HepG2 (cell line): ENCODE data around the gene CISD3. TPM values are rescaled to one million over a fixed set of nuclear protein-coding genes. Genes with fewer than 3 reads are reported as not detected.
A peak's percentile ranks its signal among the peaks of the same experiment; 100 is the strongest.

Experiments used
- DMAP1 ChIP-seq: IDR thresholded peaks from 2 replicates; pipeline ENCODE4 v1.6.1; 2016
- ELF1 ChIP-seq: sonication (generic); formaldehyde crosslinking; IDR thresholded peaks from 2 replicates; pipeline ENCODE4 v1.4.0; 2020; ENCODE audit warnings: missing genetic modification reagents
- GMEB2 ChIP-seq: IDR thresholded peaks from 2 replicates; pipeline ENCODE4 v1.6.1; 2016; ENCODE audit warnings: missing biosample characterization, missing genetic modification reagents, low read depth
- IKZF1 ChIP-seq: fragments of 450-650 bp; IDR thresholded peaks from 2 replicates; pipeline ENCODE4 v1.7.1; 2016
- KDM2A ChIP-seq: sonication (generic); formaldehyde crosslinking; IDR thresholded peaks from 2 replicates; pipeline ENCODE4 v1.4.0; 2020; ENCODE audit warnings: low read depth, missing genetic modification reagents, borderline replicate concordance
- MED1 ChIP-seq: sonication (generic); formaldehyde crosslinking; IDR thresholded peaks from 2 replicates; pipeline ENCODE4 v1.4.0; 2020; ENCODE audit warnings: missing genetic modification reagents
- MIER2 ChIP-seq: IDR thresholded peaks from 2 replicates; pipeline ENCODE4 v1.6.1; 2016; ENCODE audit warnings: missing biosample characterization, missing genetic modification reagents
- MXI1 ChIP-seq: IDR thresholded peaks from 3 replicates; pipeline ENCODE4 v1.6.1; 2012; ENCODE audit warnings: low read depth, low read length, inconsistent platforms, borderline replicate concordance
- NCOA1 ChIP-seq: sonication (generic); formaldehyde crosslinking; IDR thresholded peaks from 2 replicates; pipeline ENCODE4 v1.9.0; 2021; ENCODE audit warnings: missing genetic modification reagents
- NCOA2 ChIP-seq: sonication (generic); formaldehyde crosslinking; IDR thresholded peaks from 2 replicates; pipeline ENCODE4 v1.8.0; 2022; ENCODE audit warnings: inconsistent platforms
- NFRKB ChIP-seq: fragments of 450-650 bp; IDR thresholded peaks from 2 replicates; pipeline ENCODE4 v1.6.1; 2017
- RBM22 ChIP-seq: fragments of 200-400 bp; formaldehyde crosslinking; optimal IDR thresholded peaks from 2 replicates; pipeline ENCODE3; 2017; ENCODE audit warnings: mild to moderate bottlenecking, low read length, moderate library complexity
- RELA ChIP-seq: sonication (generic); formaldehyde crosslinking; IDR thresholded peaks from 2 replicates; pipeline ENCODE4 v1.4.0; 2020; ENCODE audit warnings: missing genetic modification reagents
- THAP7 ChIP-seq: sonication (generic); formaldehyde crosslinking; IDR thresholded peaks from 2 replicates; pipeline ENCODE4 v1.8.1; 2023; ENCODE audit warnings: mild to moderate bottlenecking, missing genetic modification reagents
- XBP1 ChIP-seq: sonication (generic); formaldehyde crosslinking; IDR thresholded peaks from 2 replicates; pipeline ENCODE4 v1.5.0; 2020; ENCODE audit warnings: missing genetic modification reagents
- YEATS2 ChIP-seq: sonication (generic); formaldehyde crosslinking; IDR thresholded peaks from 2 replicates; pipeline ENCODE4 v1.4.0; 2020; ENCODE audit warnings: missing genetic modification reagents, borderline replicate concordance
- ZNF136 ChIP-seq: sonication (generic); formaldehyde crosslinking; IDR thresholded peaks from 2 replicates; pipeline ENCODE4 v1.8.1; 2022; ENCODE audit warnings: low read depth, mild to moderate bottlenecking, moderate library complexity, missing genetic modification reagents
- ZNF30 ChIP-seq: sonication (generic); formaldehyde crosslinking; IDR thresholded peaks from 2 replicates; pipeline ENCODE4 v1.5.0; 2020; ENCODE audit warnings: mild to moderate bottlenecking, missing genetic modification reagents
- ZNF710 ChIP-seq: sonication (generic); formaldehyde crosslinking; IDR thresholded peaks from 2 replicates; pipeline ENCODE4 v1.5.0; 2020; ENCODE audit warnings: mild to moderate bottlenecking, missing genetic modification reagents, borderline replicate concordance
- ZNF747 ChIP-seq: sonication (generic); formaldehyde crosslinking; IDR thresholded peaks from 2 replicates; pipeline ENCODE4 v1.8.1; 2023; ENCODE audit warnings: missing genetic modification reagents, mild to moderate bottlenecking, borderline replicate concordance
- polyA plus RNA-seq, 8 experiments: library from polyadenylated mRNA; depleted of rRNA in 3 of 8; stranded (reverse) in 7 of 8; unstranded in 1 of 8; fragments of >200 nt; fragmentation: Illumina TruSeq in 4 of 8; extraction: Trizol in 4 of 8; gene quantifications; 2 replicates each; pipeline versions ENCODE4 v1.2.1 to v1.2.3, GENCODE V29; 2011 to 2016; ENCODE audit warnings: low read depth in 4 of 8, missing spikeins in 1 of 8, mixed read lengths in 1 of 8; ENCODE audit not compliant: insufficient read depth in 1 of 8
- total RNA-seq, 5 experiments: library from RNA; depleted of rRNA; stranded (reverse); fragments of >200 nt; fragmentation: Illumina TruSeq; extraction: Trizol; gene quantifications; 2 replicates each; pipeline ENCODE4 v1.2.3, GENCODE V29; 2016; ENCODE audit warnings: low read depth in 1 of 5

The CISD3 gene
- total and polyA plus RNA-seq, 2 of the 13 experiments (the other 11 are each of a cell fraction or from before 2014, with no cell fraction given) = 30.0 to 34.1 TPM

GRCh38 chr17:38703742-38704605 is 26.2 kb upstream of the CISD3 start (continued):
- TF ChIP-seq GMEB2 (peak; percentile 73), YEATS2 (peak; percentile 75; the same call in 1 of the 2 replicates), MIER2 (CRISPR knock-in tag) (peak; percentile 66; the same call in 1 of the 2 replicates), NFRKB (no peak), RBM22 (peak; percentile 56), MED1 (CRISPR knock-in tag) (peak; percentile 99), ZNF136 (CRISPR knock-in tag) (no peak; the same call in 1 of the 2 replicates), RELA (0 out of 2 replicates have a peak, but pooled peaks have one; percentile 56), IKZF1 (no peak), NCOA1 (peak; percentile 99), ELF1 (peak; percentile 93), THAP7 (CRISPR knock-in tag) (peak; percentile 95), ZNF710 (peak; percentile 95), NCOA2 (CRISPR knock-in tag) (peak; percentile 100), ZNF30 (no peak), DMAP1 (peak; percentile 81), KDM2A (CRISPR knock-in tag) (peak; percentile 97), MXI1 (peak; percentile 69; the same call in 2 of the 3 replicates), ZNF747 (CRISPR knock-in tag) (peak; percentile 96), XBP1 (CRISPR knock-in tag) (0 out of 2 replicates have a peak, but pooled peaks have one; percentile 14)
